Activated CD4-positive, alpha-beta T cell treated with anti-CD3 and anti-CD28 coated beads, Interleukin-2, amount 10 ng/mL, durations not matched to agents 24 days and 14 days (primary cell): Measurements from ENCODE around the gene PITPNC1. TPM values are rescaled to one million over a fixed set of nuclear protein-coding genes. Genes with fewer than 3 reads are reported as not detected.
"Not testable (repeated sequence)": the region's sequence is repeated elsewhere in the genome, so short reads cannot be mapped to it uniquely, and the experiment has no call there.

ENCODE experiments used
- DNase-seq: peaks from one replicate; pipeline ENCODE4 v3.0.0; 2022
- H3K27ac Mint-ChIP-seq: one replicate; pipeline ENCODE4 v1.8.0; 2022; ENCODE audit warnings: mild to moderate bottlenecking, mixed read lengths
- H3K27me3 Mint-ChIP-seq: one replicate; pipeline ENCODE4 v1.8.0; 2022; ENCODE audit warnings: mixed read lengths
- H3K36me3 Mint-ChIP-seq: one replicate; pipeline ENCODE4 v1.8.0; 2022; ENCODE audit warnings: low read depth, mild to moderate bottlenecking, mixed read lengths
- H3K4me1 Mint-ChIP-seq: one replicate; pipeline ENCODE4 v1.8.0; 2021; ENCODE audit warnings: mixed read lengths
- H3K4me3 Mint-ChIP-seq: one replicate; pipeline ENCODE4 v1.8.0; 2022; ENCODE audit warnings: mild to moderate bottlenecking, moderate library complexity, mixed read lengths
- H3K9me3 Mint-ChIP-seq: one replicate; pipeline ENCODE4 v1.8.0; 2021; ENCODE audit warnings: mixed read lengths
- intact Hi-C: fragments of 100-400 bp; cut with micrococcal nuclease; formaldehyde crosslinking; loops from one replicate; pipeline ENCODE4 v1.15.1; 2023
- total RNA-seq: library from RNA; stranded (reverse); gene quantifications from 2 replicates; pipeline ENCODE4 v1.2.3, GENCODE V29; 2022

PITPNC1 gene
- total RNA-seq, 1 donor from 2014 or later = 22.3 TPM

DNA sequence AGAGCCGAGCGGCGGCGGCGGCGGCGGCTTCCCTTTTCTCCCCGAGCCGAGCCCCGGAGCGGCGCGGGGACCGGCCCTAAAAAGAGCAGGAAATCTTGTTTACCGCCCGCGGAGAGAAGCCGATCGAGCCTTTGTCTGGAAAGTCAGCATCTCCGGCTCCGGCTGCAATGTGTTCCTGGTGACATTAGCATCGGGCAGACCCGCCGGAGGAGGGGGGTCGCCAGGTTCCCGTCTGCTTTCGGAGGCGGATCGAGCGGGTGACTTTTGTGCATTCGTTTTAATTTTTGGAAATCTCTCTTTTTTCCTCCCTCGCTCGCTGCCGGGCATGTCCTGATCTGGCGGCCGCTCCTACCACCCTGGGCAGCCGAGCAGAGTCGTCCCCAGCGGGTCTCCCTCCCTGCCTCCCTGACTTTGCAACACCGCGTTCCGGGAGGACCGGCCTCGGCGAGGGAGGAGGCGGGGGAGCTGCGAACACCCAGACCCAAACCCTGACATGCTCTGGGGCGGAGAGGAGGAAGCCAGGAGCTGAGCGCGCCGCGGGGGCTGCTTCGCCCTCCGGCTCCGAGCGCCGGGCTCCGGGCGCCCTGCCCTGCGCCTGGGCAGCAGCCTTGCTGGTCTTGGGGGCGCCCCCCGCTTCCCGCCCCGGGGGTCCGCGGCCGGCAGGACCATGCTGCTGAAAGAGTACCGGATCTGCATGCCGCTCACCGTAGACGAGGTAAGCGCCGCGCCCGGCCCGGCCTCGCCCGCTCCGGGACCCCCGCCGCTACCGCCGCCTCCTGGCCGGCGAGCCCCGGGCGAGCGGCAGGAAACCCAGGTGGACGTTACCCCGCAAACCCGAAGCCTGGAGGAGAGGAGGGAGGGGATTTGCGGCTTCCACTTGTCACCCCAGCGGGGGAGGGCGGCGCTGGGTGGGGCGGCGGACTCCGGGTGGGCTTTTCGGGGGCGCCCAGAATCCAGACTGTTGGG, 690 bp downstream of the PITPNC1 start:
- H3K9me3 Mint-ChIP-seq = no peaks in the 10 kb centered on the region
- peak overlapping the region; percentile 93 for H3K27ac Mint-ChIP-seq
- H3K4me3 Mint-ChIP-seq = peak overlapping the region; percentile 92
- peak; percentile 87 for DNase-seq
- peaks cover 8% of the 10 kb centered on the region for H3K36me3 Mint-ChIP-seq
- intact Hi-C loops = loop anchor here (1.0 to 5.0 kb wide), 5 partner anchors 11 to 251 kb away; partner anchors contain the start of gene PSMD12
- peaks cover 27% of the 10 kb centered on the region for H3K4me1 Mint-ChIP-seq
- H3K27me3 Mint-ChIP-seq = no peaks in the 10 kb centered on the region

DNA sequence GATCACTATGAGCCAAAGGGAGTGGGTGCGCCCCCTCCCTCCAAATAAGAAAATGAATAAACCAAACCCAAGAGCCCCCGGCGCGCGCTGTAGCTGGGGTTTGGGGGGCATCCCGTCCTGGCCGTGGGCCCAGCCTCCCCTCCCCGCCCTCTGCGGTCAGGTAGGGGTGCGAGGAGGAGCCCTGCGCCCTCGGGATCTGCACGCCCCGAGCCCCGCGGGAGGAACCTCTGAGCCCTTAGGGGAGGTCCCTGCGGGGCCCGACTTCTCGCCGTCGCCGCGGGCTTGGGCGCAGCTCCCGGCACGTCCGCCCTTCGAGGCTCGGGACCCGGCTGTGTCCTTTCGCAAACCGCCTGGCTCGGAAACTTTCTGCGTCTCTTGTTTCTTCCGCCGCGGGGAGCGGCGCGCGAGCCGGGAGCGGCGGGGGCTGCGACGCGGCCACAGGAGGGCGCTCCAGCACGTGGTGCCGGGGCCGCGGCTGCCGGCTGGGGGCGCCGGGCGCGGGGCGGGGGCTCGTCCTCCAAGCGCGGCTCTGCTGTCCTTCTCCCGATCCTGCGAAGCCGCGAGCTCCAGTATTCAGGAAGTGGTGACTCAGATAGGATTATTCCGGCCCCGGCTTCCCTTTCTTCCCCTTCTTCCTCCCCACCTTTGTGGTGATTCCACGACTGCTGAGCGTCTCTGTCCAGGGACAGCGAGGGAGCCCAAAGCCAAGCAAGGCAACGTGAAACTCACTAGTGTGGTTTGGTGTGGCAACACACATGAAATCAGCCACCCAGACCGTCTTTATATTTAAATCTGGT, 1.6 kb downstream of the PITPNC1 start:
- intact Hi-C loops = loop anchor here (1.0 to 5.0 kb wide), 3 partner anchors 12 to 250 kb away; no protein-coding TSS in a partner anchor
- Mint-ChIP-seq H3K9me3 (no peaks in the 10 kb centered on the region), H3K27me3 (no peaks in the 10 kb centered on the region), H3K27ac (peak overlapping the region; percentile 96), H3K36me3 (peaks cover 11% of the 10 kb centered on the region), H3K4me1 (peaks cover 27% of the 10 kb centered on the region), H3K4me3 (peak overlapping the region; percentile 92)
- peak; percentile 95 for DNase-seq

- Mint-ChIP-seq H3K27ac (peak overlapping the region; percentile 96), H3K9me3 (no peaks in the 10 kb centered on the region), H3K27me3 (no peaks in the 10 kb centered on the region), H3K4me1 (peaks cover 27% of the 10 kb centered on the region), H3K36me3 (peaks cover 11% of the 10 kb centered on the region), H3K4me3 (peak overlapping the region; percentile 92)
- DNase-seq = no peak
- intact Hi-C loops = loop anchor here (1.0 to 5.0 kb wide), 3 partner anchors 11 to 250 kb away; no protein-coding TSS in a partner anchor
These were observed 2.2 kb downstream of the PITPNC1 start for GRCh38 chr17:67379251-67379630.

GRCh38 chr17:67381929-67382257, 4.8 kb downstream of the PITPNC1 start:
- H3K27ac Mint-ChIP-seq = no peak overlapping the region
- DNase-seq = no peak
- H3K4me3 Mint-ChIP-seq = no peak overlapping the region
- H3K36me3 Mint-ChIP-seq = peaks cover 14% of the 10 kb centered on the region
- peaks cover 16% of the 10 kb centered on the region for H3K4me1 Mint-ChIP-seq
- H3K27me3 Mint-ChIP-seq = no peaks in the 10 kb centered on the region
- no peaks in the 10 kb centered on the region for H3K9me3 Mint-ChIP-seq
- intact Hi-C loops = no loop called here

- H3K27ac Mint-ChIP-seq = no peak overlapping the region
- intact Hi-C loops = no loop called here
- no peak for DNase-seq
- H3K4me3 Mint-ChIP-seq = no peak overlapping the region
- H3K4me1 Mint-ChIP-seq = peaks cover 28% of the 10 kb centered on the region
- peaks cover 8% of the 10 kb centered on the region for H3K36me3 Mint-ChIP-seq
- no peaks in the 10 kb centered on the region for H3K27me3 Mint-ChIP-seq
- no peaks in the 10 kb centered on the region for H3K9me3 Mint-ChIP-seq
These were observed 8.3 kb downstream of the PITPNC1 start for GRCh38 chr17:67385122-67385988.

GRCh38 chr17:67386965-67387551, 10.0 kb downstream of the PITPNC1 start:
- H3K27me3 Mint-ChIP-seq = no peaks in the 10 kb centered on the region
- peak overlapping the region; percentile 69 for H3K27ac Mint-ChIP-seq
- H3K4me1 Mint-ChIP-seq = peaks cover 42% of the 10 kb centered on the region
- peaks cover 15% of the 10 kb centered on the region for H3K36me3 Mint-ChIP-seq
- H3K9me3 Mint-ChIP-seq = no peaks in the 10 kb centered on the region
- intact Hi-C loops = loop anchor here (1.0 kb wide), 1 partner anchor 88 kb away; no protein-coding TSS in a partner anchor
- H3K4me3 Mint-ChIP-seq = no peak overlapping the region
- peak; percentile 90 for DNase-seq

DNA sequence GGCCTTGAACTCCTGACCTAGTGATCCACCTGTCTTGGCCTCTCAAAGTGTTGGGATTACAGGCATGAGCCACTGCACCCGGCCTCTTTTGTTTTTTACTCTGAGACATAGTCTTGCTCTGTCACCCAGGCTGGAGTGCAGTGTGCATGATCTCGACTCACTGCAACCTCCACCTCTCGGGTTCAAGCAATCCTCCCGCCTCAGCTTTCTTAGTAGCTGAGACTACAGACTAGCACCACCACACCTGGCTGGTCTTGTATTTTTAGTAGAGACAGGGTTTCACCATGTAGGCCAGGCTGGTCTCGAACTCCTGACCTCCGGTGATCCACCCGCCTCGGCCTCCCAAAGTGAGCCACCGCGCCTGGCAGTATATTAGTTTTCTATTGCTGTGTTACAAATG, 11.5 kb downstream of the PITPNC1 start:
- intact Hi-C loops = not testable (repeated sequence)

GRCh38 chr17:67388986-67389385, 11.9 kb downstream of the PITPNC1 start:
- Mint-ChIP-seq H3K4me3 (no peak overlapping the region), H3K36me3 (peaks cover 20% of the 10 kb centered on the region), H3K27me3 (no peaks in the 10 kb centered on the region), H3K9me3 (no peaks in the 10 kb centered on the region), H3K27ac (no peak overlapping the region), H3K4me1 (peaks cover 46% of the 10 kb centered on the region)
- intact Hi-C loops = no loop called here
- DNase-seq = no peak

More for the DNA sequence above, 11.5 kb downstream of the PITPNC1 start:
- not testable (repeated sequence) for H3K27me3 Mint-ChIP-seq, H3K4me3 Mint-ChIP-seq, DNase-seq, H3K9me3 Mint-ChIP-seq, H3K27ac Mint-ChIP-seq
- Mint-ChIP-seq H3K4me1 (peaks cover 46% of the 10 kb centered on the region), H3K36me3 (peaks cover 20% of the 10 kb centered on the region)

DNA sequence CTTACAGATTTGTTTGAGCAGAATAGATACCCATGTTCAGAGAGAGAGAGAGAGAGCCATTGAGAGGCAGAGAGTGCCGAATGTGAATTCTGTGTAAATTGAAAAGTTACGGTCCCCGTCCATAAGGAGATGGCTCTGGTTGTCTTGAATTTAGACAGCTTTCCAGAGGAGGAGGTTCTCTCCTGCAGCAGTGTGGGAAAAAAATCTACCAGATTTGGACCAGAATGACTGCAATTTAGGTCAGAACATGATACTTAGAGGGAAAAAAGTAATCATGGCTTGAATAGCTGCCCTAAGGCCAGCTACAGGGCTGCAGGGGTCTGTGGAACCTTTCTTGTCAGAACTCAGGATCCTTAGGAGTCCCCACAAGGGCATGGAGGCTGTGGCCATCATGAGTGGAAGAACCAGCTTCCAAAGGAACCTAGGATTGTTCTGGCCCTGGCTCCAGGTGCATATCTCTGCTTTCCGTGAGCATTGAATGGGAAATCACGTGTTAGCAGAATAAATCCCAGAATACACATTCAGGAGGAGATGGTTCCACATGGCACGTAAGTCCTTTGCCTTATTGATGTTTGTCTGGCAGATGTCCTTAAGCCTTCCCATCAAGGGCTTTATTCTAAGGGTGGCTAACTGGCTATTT, 13.0 kb downstream of the PITPNC1 start:
- peak overlapping the region; percentile 90 for H3K27ac Mint-ChIP-seq
- peaks cover 46% of the 10 kb centered on the region for H3K4me1 Mint-ChIP-seq
- H3K9me3 Mint-ChIP-seq = no peaks in the 10 kb centered on the region
- DNase-seq = no peak
- peaks cover 20% of the 10 kb centered on the region for H3K36me3 Mint-ChIP-seq
- intact Hi-C loops = loop anchor here (1.0 to 2.0 kb wide), 5 partner anchors 11 to 63 kb away; no protein-coding TSS in a partner anchor
- H3K4me3 Mint-ChIP-seq = peak overlapping the region; percentile 70
- no peaks in the 10 kb centered on the region for H3K27me3 Mint-ChIP-seq

DNA sequence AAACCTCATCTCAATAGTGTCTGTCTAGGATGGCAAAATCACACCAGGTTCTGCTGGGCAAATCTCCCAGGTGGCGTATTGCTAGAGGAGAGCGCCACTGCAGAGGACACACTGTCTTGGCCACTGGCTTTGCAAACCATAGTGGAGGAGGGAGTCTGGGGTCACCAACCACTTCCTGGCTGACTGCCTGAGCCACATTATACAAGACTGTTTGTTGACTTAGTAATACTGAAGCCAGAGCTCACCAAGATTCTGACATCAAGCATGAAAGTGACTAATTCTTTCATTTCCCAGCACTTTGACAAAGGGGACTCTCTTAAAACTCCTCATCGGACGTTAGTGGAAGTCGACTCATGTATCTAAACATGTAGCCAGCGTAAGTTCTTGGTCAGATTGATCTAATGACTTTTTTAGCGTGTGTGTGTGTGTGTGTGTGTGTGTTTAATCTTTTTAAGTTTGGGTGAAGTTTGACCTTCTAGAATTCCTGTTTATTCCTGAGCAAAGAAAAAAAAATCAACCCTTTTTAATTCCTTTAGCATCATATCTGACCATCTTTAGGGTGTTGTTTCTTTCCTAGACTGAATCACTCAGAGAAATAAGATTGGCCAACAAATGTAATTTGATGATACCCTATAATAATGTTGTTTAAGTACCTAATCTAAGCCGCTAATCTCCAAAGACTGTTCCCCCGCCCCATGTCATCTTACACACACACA, 13.7 kb downstream of the PITPNC1 start:
- H3K27ac Mint-ChIP-seq = peak overlapping the region; percentile 90
- H3K4me3 Mint-ChIP-seq = peak overlapping the region; percentile 70
- H3K9me3 Mint-ChIP-seq = no peaks in the 10 kb centered on the region
- intact Hi-C loops = loop anchor here (1.0 to 2.0 kb wide), 6 partner anchors 9 to 62 kb away; no protein-coding TSS in a partner anchor
- no peaks in the 10 kb centered on the region for H3K27me3 Mint-ChIP-seq
- peaks cover 46% of the 10 kb centered on the region for H3K4me1 Mint-ChIP-seq
- peaks cover 17% of the 10 kb centered on the region for H3K36me3 Mint-ChIP-seq
- peak; percentile 92 for DNase-seq

- H3K4me1 Mint-ChIP-seq = peaks cover 40% of the 10 kb centered on the region
- peaks cover 17% of the 10 kb centered on the region for H3K36me3 Mint-ChIP-seq
- H3K9me3 Mint-ChIP-seq = no peaks in the 10 kb centered on the region
- peak overlapping the region; percentile 70 for H3K4me3 Mint-ChIP-seq
- no peak for DNase-seq
- H3K27ac Mint-ChIP-seq = peak overlapping the region; percentile 73
- intact Hi-C loops = no loop called here
- no peaks in the 10 kb centered on the region for H3K27me3 Mint-ChIP-seq
These were observed 15.0 kb downstream of the PITPNC1 start for GRCh38 chr17:67392111-67392510.

DNA sequence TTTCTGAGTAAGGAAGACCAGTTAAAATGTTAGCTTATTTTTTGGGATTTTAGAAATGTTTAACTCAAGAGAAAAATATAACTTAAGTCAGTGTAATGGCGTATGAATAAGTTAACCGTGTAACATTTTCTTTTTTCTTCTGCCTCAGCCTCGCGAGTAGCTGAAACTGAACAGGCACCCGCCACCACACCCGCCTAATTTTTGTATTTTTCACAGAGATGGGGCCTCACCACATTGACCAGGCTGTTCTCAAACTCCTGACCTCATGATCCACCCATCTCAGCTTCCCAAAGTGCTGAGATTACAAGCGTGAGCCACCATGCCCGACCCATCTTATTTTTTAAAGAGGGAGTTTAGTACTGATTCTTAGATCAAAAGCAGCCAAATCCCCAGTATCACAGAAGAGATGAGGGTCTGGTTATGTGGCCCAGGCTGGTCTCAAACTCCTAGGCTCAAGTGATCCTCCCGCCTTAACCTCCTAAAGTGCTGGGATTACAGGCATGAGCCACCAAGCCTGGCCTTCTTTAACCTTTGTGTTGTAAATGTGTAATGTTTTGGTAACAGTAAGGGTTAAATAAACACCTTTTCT, 16.8 kb downstream of the PITPNC1 start:
- no peak for DNase-seq
- H3K27ac Mint-ChIP-seq = no peak overlapping the region

More for the DNA sequence above, 16.8 kb downstream of the PITPNC1 start:
- peaks cover 42% of the 10 kb centered on the region for H3K4me1 Mint-ChIP-seq
- H3K27me3 Mint-ChIP-seq = no peaks in the 10 kb centered on the region
- no peak overlapping the region for H3K4me3 Mint-ChIP-seq
- no peaks in the 10 kb centered on the region for H3K9me3 Mint-ChIP-seq
- H3K36me3 Mint-ChIP-seq = peaks cover 23% of the 10 kb centered on the region
- intact Hi-C loops = no loop called here
